Upper lobe of left lung (tissue), 6 donors: ENCODE results near the gene SMLR1. TPM values are rescaled to one million over a fixed set of nuclear protein-coding genes. Genes with fewer than 3 reads are reported as not detected.

ENCODE experiments used
- ATAC-seq, 2 donors: fragments of 200-7000 bp; cut with Tn5 transposase; one replicate each; pipeline ENCODE4 v1.9.1; 2022; ENCODE audit warnings: mild to moderate bottlenecking in 2 of 2, moderate library complexity in 2 of 2; ENCODE audit not compliant: low FRiP score in 2 of 2
- DNase-seq, 2 donors: peaks; one replicate each; pipeline ENCODE4 v3.0.0-alpha.2; 2019 to 2020
- H3K27ac ChIP-seq, 4 donors: fragments of 200-600 bp; sonication (generic); one replicate each; pipeline ENCODE4 v1.5.1; 2016 to 2019
- H3K27me3 ChIP-seq, 4 donors: fragments of 200-600 bp; sonication (generic); one replicate each; pipeline ENCODE4 v1.5.1; 2017 to 2019
- H3K36me3 ChIP-seq, 4 donors: fragments of 200-600 bp; sonication (generic); one replicate each; pipeline ENCODE4 v1.5.1; 2016 to 2019
- H3K4me1 ChIP-seq, 4 donors: fragments of 200-600 bp; sonication (generic); one replicate each; pipeline ENCODE4 v1.5.1; 2018 to 2019
- H3K4me3 ChIP-seq, 4 donors: fragments of 200-600 bp; sonication (generic); one replicate each; pipeline ENCODE4 v1.5.1; 2017 to 2019; ENCODE audit warnings: mild to moderate bottlenecking in 2 of 4, moderate library complexity in 1 of 4
- H3K9me3 ChIP-seq, 4 donors: fragments of 200-600 bp; sonication (generic); one replicate each; pipeline ENCODE4 v1.5.1; 2018 to 2019
- EP300 ChIP-seq, 4 donors: sonication (generic); formaldehyde crosslinking; IDR thresholded peaks; one replicate each; pipeline ENCODE4 v1.5.1; 2017; ENCODE audit warnings: antibody characterized with exemption in 4 of 4, control low read depth in 2 of 4
- POLR2A ChIP-seq, 4 donors: fragments of 450-650 bp; IDR thresholded peaks; one replicate each; pipeline ENCODE4 v1.5.1; 2016 to 2017; ENCODE audit warnings: antibody characterized with exemption in 4 of 4, mild to moderate bottlenecking in 2 of 4
- POLR2AphosphoS5 ChIP-seq, 2 donors: sonication (generic); formaldehyde crosslinking; IDR thresholded peaks; one replicate each; pipeline ENCODE4 v1.5.1; 2017; ENCODE audit warnings: antibody characterized with exemption in 2 of 2
- WGBS, 2 donors: methylation state at CpG; one replicate each; pipeline ENCODE4 v1.1.5; 2017 to 2018; 5-methylcytosine and 5-hydroxymethylcytosine counted together
- total RNA-seq, 6 donors: library from RNA; depleted of rRNA in 4 of 6; stranded (reverse); fragments of >200 nt in 4 of 6; gene quantifications; one replicate each; pipeline versions ENCODE4 v1.1.0 to v1.2.1, GENCODE V29; 2016 to 2021
- TF ChIP-seq, protein P1 (sequence below), 6 experiments: fragments of 450-650 bp in 4 of 6; fragments of 200-600 bp in 2 of 6; sonication (generic) in 2 of 6; IDR thresholded peaks; one replicate each; pipeline ENCODE4 v1.5.1; 2016 to 2019; ENCODE audit warnings: antibody characterized with exemption in 6 of 6
- donor health status: DM: no; HTN: no; CAD: no; lungs with moderate emphysema.
- donor health status: DM: no; HTN: yes; CAD: no; lungs with severe emphysema.

SMLR1 gene
- total RNA-seq, 6 donors from 2014 or later, result 0.33 TPM; not detected in 5

DNA sequence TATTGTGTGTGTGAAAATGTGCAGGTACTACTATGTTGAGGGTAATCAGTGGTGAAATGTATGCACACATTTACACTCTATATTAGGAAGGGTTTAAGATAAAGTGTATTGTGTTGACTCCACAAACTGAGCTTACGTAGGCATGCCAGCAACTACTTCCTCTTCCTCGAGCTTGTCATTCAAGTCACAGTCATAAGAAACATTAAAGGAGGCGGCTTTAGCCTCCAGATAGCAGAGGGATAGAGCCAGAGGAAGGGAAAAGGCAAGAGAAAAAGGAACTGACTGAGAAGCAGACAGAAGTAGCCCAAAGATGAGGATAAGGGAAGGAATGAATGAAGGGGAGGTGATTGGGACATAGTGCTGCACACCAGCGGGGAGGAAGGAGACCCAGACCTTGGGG is 55.2 kb downstream of the SMLR1 start:
- H3K4me1 ChIP-seq, result no peaks in the 10 kb centered on the region
- H3K36me3 ChIP-seq, result peaks cover 0 to 6% (median 0%) of the 10 kb centered on the region in 4 donors
- no peak overlapping the region for H3K27ac ChIP-seq
- WGBS, 2 donors, result 64 to 70% methylated on average over 4 of the region's 4 CpGs
- DNase-seq (no peak), ATAC-seq (peak in 1 of 2 donors; percentile 55)
- no peak overlapping the region for H3K4me3 ChIP-seq
- no peaks in the 10 kb centered on the region for H3K9me3 ChIP-seq
- TF ChIP-seq, protein P1, sequence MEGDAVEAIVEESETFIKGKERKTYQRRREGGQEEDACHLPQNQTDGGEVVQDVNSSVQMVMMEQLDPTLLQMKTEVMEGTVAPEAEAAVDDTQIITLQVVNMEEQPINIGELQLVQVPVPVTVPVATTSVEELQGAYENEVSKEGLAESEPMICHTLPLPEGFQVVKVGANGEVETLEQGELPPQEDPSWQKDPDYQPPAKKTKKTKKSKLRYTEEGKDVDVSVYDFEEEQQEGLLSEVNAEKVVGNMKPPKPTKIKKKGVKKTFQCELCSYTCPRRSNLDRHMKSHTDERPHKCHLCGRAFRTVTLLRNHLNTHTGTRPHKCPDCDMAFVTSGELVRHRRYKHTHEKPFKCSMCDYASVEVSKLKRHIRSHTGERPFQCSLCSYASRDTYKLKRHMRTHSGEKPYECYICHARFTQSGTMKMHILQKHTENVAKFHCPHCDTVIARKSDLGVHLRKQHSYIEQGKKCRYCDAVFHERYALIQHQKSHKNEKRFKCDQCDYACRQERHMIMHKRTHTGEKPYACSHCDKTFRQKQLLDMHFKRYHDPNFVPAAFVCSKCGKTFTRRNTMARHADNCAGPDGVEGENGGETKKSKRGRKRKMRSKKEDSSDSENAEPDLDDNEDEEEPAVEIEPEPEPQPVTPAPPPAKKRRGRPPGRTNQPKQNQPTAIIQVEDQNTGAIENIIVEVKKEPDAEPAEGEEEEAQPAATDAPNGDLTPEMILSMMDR (IDR thresholded peaks at IDR 0.05), result no peak
- TF ChIP-seq EP300 (IDR thresholded peaks at IDR 0.05) (no peak), POLR2A (IDR thresholded peaks at IDR 0.05) (no peak), POLR2AphosphoS5 (IDR thresholded peaks at IDR 0.05) (no peak)
- H3K27me3 ChIP-seq, result no peaks in the 10 kb centered on the region

DNA sequence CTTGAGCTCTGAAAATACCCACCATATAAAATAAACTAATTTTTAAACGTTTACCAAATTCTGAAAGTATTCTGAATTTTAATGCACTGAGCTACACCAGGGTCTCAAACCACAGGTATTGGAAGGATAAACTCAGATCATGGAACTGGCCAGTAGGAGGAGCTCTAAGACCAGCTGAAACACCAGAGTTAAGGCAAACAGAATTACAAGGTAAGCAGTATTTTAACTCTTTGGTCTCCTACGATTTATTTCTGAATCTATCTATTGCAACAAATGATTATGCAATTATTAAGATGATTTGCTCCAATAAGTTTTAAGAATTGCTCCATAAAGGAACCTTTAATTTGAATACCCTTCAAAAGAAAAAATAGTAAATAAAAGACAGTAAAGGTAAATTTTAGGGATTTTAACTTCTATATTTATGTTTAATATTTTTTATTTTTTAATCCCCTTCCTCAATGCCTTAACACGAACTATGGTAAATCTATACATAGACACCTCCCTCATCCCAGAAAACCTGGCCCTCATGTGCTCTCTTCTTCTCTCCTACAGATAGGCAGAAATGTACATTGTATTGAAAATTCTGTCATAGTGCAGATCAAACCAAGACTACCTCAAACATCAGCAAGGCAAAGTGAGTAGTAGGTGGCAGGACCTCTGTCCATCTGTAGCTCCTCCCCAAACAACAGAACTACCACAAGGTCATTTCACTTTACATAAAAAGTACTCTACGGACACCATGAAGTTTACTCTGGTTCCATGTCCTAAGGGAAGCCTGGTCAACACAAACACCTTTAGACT is 58.4 kb downstream of the SMLR1 start:
- H3K4me3 ChIP-seq, result no peak overlapping the region
- H3K27me3 ChIP-seq, result no peaks in the 10 kb centered on the region
- 31% methylated on average over 4 of the region's 4 CpGs for WGBS, 2 donors
- H3K36me3 ChIP-seq, result peaks cover 0 to 14% (median 0%) of the 10 kb centered on the region in 4 donors
- TF ChIP-seq, protein P1 (IDR thresholded peaks at IDR 0.05), result peak; percentile 73 to 91 (median 82)
- no peak for TF ChIP-seq EP300 (IDR thresholded peaks at IDR 0.05)
- DNase-seq, result peak in 1 of 2 donors; percentile 49
- no peak overlapping the region for H3K27ac ChIP-seq
- H3K4me1 ChIP-seq, result no peaks in the 10 kb centered on the region
- peak; percentile 75 to 93 for ATAC-seq
- no peaks in the 10 kb centered on the region for H3K9me3 ChIP-seq

Other genes starting within 250 kb of the SMLR1 start
- gene EPB41L2, start 235.8 kb downstream of the SMLR1 start, total RNA-seq, result 100 to 1,000 TPM in 3 of 6 donors, 10 to 100 TPM in 3; 68.7 to 201 (median 98.2) TPM